Measurements from ENCODE around the gene RAB35. TPM values are rescaled to one million over a fixed set of nuclear protein-coding genes. Genes with fewer than 3 reads are reported as not detected.

RAB35 gene
- total and polyA plus RNA-seq, 9 donors = 14.1 to 48.5 (median 39.3) TPM

- Histone ChIP-seq H3K9me3 (no peaks in the 10 kb centered on the region), H3K4me3 (no peak overlapping the region), H3K27ac (no peak overlapping the region), H3K4me1 (ENCODE audit: insufficient read depth) (no peaks in the 10 kb centered on the region), H3K36me3 (no peaks in the 10 kb centered on the region), H3K27me3 (no peaks in the 10 kb centered on the region)
- no peak for DNase-seq
- intact Hi-C loops (cut with DNase I) = no loop called here
- WGBS, 3 donors = 37 to 64% (median 62%) methylated on average over 5 of the region's 5 CpGs
- TF ChIP-seq EP300 (IDR thresholded peaks at IDR 0.05) = no peak
- TF ChIP-seq CTCF (IDR thresholded peaks at IDR 0.05) = no peak
- no peak for TF ChIP-seq POLR2A (IDR thresholded peaks at IDR 0.05)
Measured at GRCh38 chr12:120139958-120140357, 23.4 kb upstream of the RAB35 start.

GRCh38 chr12:120138366-120138765, 21.8 kb upstream of the RAB35 start:
- TF ChIP-seq EP300 (IDR thresholded peaks at IDR 0.05) (no peak), CTCF (IDR thresholded peaks at IDR 0.05) (no peak), POLR2A (IDR thresholded peaks at IDR 0.05) (no peak)
- H3K4me1 ChIP-seq (ENCODE audit: insufficient read depth) = no peaks in the 10 kb centered on the region
- H3K36me3 ChIP-seq = no peaks in the 10 kb centered on the region
- intact Hi-C loops (cut with DNase I) = no loop called here
- H3K27ac ChIP-seq = no peak overlapping the region
- no peak overlapping the region for H3K4me3 ChIP-seq
- no peaks in the 10 kb centered on the region for H3K27me3 ChIP-seq
- DNase-seq = no peak
- no peaks in the 10 kb centered on the region for H3K9me3 ChIP-seq
- WGBS, 3 donors = 88 to 92% (median 91%) methylated on average over 9 of the region's 9 CpGs

- Histone ChIP-seq H3K4me1 (ENCODE audit: insufficient read depth) (no peaks in the 10 kb centered on the region), H3K4me3 (no peak overlapping the region), H3K27me3 (no peaks in the 10 kb centered on the region), H3K36me3 (no peaks in the 10 kb centered on the region), H3K27ac (no peak overlapping the region), H3K9me3 (no peaks in the 10 kb centered on the region)
- DNase-seq = no peak
- 89 to 94% (median 89%) methylated on average over 11 of the region's 11 CpGs for WGBS, 3 donors
- TF ChIP-seq EP300 (IDR thresholded peaks at IDR 0.05) = no peak
- TF ChIP-seq CTCF (IDR thresholded peaks at IDR 0.05) = no peak
- no peak for TF ChIP-seq POLR2A (IDR thresholded peaks at IDR 0.05)
- intact Hi-C loops (cut with DNase I) = no loop called here
Measured at GRCh38 chr12:120137833-120138232, 21.3 kb upstream of the RAB35 start.

- 73 to 78% (median 74%) methylated on average over 11 of the region's 11 CpGs for whole genome bisulfite sequencing, 3 donors
- intact Hi-C loops (cut with DNase I) = no loop called here
- TF ChIP-seq POLR2A (IDR thresholded peaks at IDR 0.05) (no peak), CTCF (IDR thresholded peaks at IDR 0.05) (no peak), EP300 (IDR thresholded peaks at IDR 0.05) (no peak)
Measured at GRCh38 chr12:120136093-120136770, 19.7 kb upstream of the RAB35 start.

More at GRCh38 chr12:120136093-120136770, 19.7 kb upstream of the RAB35 start:
- no peak overlapping the region for H3K4me3 ChIP-seq
- H3K27ac ChIP-seq = no peak overlapping the region
- H3K9me3 ChIP-seq = no peaks in the 10 kb centered on the region
- no peaks in the 10 kb centered on the region for H3K4me1 ChIP-seq (ENCODE audit: insufficient read depth)
- no peaks in the 10 kb centered on the region for H3K36me3 ChIP-seq
- no peak for DNase-seq
- no peaks in the 10 kb centered on the region for H3K27me3 ChIP-seq

Measured in ovary (tissue), 9 donors.